Psoas muscle (tissue), 8 donors: ENCODE measurements around the gene STARD5. TPM values are rescaled to one million over a fixed set of nuclear protein-coding genes. Genes with fewer than 3 reads are reported as not detected.
A peak's percentile ranks its signal among the peaks of the same experiment; 100 is the strongest.

Experiments used
- ATAC-seq, 4 donors: fragments of 200-7000 bp; cut with Tn5 transposase; one replicate each; pipeline ENCODE4 v1.9.1; 2020; ENCODE audit warnings: moderate library complexity in 3 of 4, mild to moderate bottlenecking in 2 of 4
- DNase-seq, 2 donors: peaks; one replicate each; pipeline ENCODE4 v3.0.0-alpha.2; 2020
- H3K27ac ChIP-seq: fragments of 200-600 bp; one replicate; pipeline ENCODE4 v1.8.0; 2022
- H3K27me3 ChIP-seq, 3 donors: fragments of 200-600 bp in 1 of 3; one replicate each; pipeline versions ENCODE4 v1.6.1 to v1.8.0; 2013 to 2022; ENCODE audit warnings: low read length in 2 of 3, mild to moderate bottlenecking in 2 of 3, moderate library complexity in 1 of 3; ENCODE audit not compliant: insufficient read depth in 3 of 3
- H3K36me3 ChIP-seq, 2 donors: fragments of 200-600 bp in 1 of 2; one replicate each; pipeline versions ENCODE4 v1.6.1 to v1.8.0; 2013 to 2022; ENCODE audit warnings: low read depth in 1 of 2, mild to moderate bottlenecking in 1 of 2, moderate library complexity in 1 of 2; ENCODE audit not compliant: insufficient read depth in 1 of 2
- H3K4me1 ChIP-seq: fragments of 200-600 bp; one replicate; pipeline ENCODE4 v1.8.0; 2022
- H3K4me3 ChIP-seq: fragments of 200-600 bp; one replicate; pipeline ENCODE4 v1.8.0; 2022; ENCODE audit warnings: mild to moderate bottlenecking
- H3K9me3 ChIP-seq: fragments of 200-600 bp; one replicate; pipeline ENCODE4 v1.8.0; 2022
- CTCF ChIP-seq: fragments of 200-600 bp; IDR thresholded peaks from one replicate; pipeline ENCODE4 v1.8.0; 2022; ENCODE audit warnings: antibody characterized with exemption
- WGBS, 3 donors: extraction: QIAGEN DNeasy Blood & Tissue Kit; methylation state at CpG; one replicate each; pipeline versions ENCODE4 v1.1.6 to v1.1.7; 2013; 5-methylcytosine and 5-hydroxymethylcytosine counted together
- intact Hi-C, 2 donors: fragments of 100-400 bp; cut with DNase I; formaldehyde crosslinking; loops; one replicate each; pipeline versions ENCODE4 v1.11.0 to v1.14.2; 2022
- polyA plus RNA-seq, 3 donors: library from polyadenylated mRNA; stranded (reverse); fragments of 200-250 nt; gene quantifications; one replicate each; pipeline ENCODE4 v1.2.3, GENCODE V29; 2013
- total RNA-seq, 4 donors: library from RNA; stranded (reverse); fragmentation: NEBNext Ultra II Directional in 2 of 4; extraction: Animal tissue kit (Norgen Biotek cat#: 25700) in 2 of 4; gene quantifications; one replicate each; pipeline versions ENCODE4 v1.2.1 to v1.2.4, GENCODE V29; 2021 to 2023
- donor health status: healthy with polysubstance abuse.
- donor health status: DM: no; HTN: no; CAD: no; lungs with moderate emphysema.
- donor health status: Bipolar disorder and iron deficiency.
- donor health status: healthy.
- donor health status: DM: yes; HTN: yes; CAD: no.
- donor health status: DM: no; HTN: no; CAD: no.
- donor health status: DM: no; HTN: no; CAD: no.
- donor health status: DM: yes; HTN: yes; CAD: no.

STARD5 gene
- total and polyA plus RNA-seq, 7 donors: 0.25 to 1.9 (median 0.64) TPM

- intact Hi-C loops: no loop called here
- no peaks in the 10 kb centered on the region for H3K9me3 ChIP-seq
- H3K27me3 ChIP-seq: no peaks in the 10 kb centered on the region
- H3K36me3 ChIP-seq: no peaks in the 10 kb centered on the region
- TF ChIP-seq CTCF: no peak
- H3K4me1 ChIP-seq: no peaks in the 10 kb centered on the region
- WGBS, 3 donors: 84 to 91% (median 90%) methylated on average over 3 of the region's 3 CpGs
- no peak overlapping the region for H3K4me3 ChIP-seq
- DNase-seq: no peak
- no peak for ATAC-seq
- H3K27ac ChIP-seq: no peak overlapping the region
These were observed 24.8 kb downstream of the STARD5 start for GRCh38 chr15:81299156-81299555.

GRCh38 chr15:81298611-81299010 lies 25.3 kb downstream of the STARD5 start:
- Histone ChIP-seq H3K4me1 (no peaks in the 10 kb centered on the region), H3K27ac (no peak overlapping the region), H3K9me3 (no peaks in the 10 kb centered on the region), H3K4me3 (peak overlapping the region; percentile 49), H3K27me3 (no peaks in the 10 kb centered on the region), H3K36me3 (no peaks in the 10 kb centered on the region)
- DNase-seq: no peak
- intact Hi-C loops: no loop called here
- no peak for ATAC-seq
- WGBS, 3 donors: 69 to 79% (median 74%) methylated on average over 6 of the region's 6 CpGs
- TF ChIP-seq CTCF: no peak

DNA sequence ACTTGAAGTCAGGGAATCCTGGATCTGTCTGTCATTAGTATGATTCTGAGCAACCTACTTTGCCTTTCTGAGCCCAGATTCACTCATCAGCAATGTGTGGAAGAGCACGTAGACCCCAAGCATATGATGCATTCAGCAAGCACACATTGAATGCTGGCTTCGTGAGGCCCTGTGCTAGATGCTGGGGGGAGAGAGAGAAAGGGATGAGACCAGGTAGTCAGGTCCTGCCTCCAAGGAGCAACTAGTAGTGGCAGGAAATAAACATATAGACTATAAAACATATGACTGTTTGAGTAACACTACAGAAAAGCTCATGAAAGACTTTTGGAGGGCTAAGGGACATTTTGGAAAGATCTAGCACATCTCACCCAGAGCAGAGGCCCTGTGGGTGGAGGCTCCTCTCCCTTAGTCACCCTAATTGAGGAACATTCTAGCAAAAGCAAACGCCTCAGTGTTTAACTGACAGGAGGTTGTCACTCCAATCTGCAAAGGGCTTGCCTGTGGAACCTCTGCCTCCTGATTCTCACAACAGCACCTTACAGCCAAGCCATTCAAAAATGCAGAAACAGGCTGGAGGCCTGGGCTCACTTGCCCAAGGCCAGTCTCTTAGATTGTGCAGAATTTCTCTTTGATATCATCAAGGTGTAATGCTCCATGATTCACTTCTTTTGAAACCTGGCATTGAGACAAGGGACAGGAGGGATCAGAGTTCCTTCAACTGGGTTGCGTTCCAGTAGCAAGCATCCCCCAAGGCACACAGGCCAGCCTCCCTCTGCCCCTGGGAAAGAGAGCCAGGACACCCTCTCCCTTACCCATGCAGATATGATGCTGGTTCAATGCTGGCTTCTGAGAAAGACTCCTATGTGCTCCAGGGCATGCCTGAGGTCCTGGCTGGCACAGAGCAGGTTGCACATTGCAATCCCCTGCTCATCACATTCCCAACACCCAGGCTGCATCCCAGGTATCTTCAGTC lies 26.1 kb downstream of the STARD5 start:
- Histone ChIP-seq H3K27ac (no peak overlapping the region), H3K36me3 (no peaks in the 10 kb centered on the region), H3K9me3 (no peaks in the 10 kb centered on the region), H3K4me3 (peak overlapping the region; percentile 49), H3K4me1 (no peaks in the 10 kb centered on the region), H3K27me3 (no peaks in the 10 kb centered on the region)
- DNase-seq (no peak), ATAC-seq (peak in 1 of 4 donors; percentile 26)
- intact Hi-C loops: no loop called here
- TF ChIP-seq CTCF: no peak
- WGBS, 3 donors: 76 to 83% (median 79%) methylated on average over 4 of the region's 4 CpGs

GRCh38 chr15:81297147-81297572 lies 26.8 kb downstream of the STARD5 start:
- 35 to 43% (median 43%) methylated on average over 3 of the region's 3 CpGs for WGBS, 3 donors
- Histone ChIP-seq H3K36me3 (no peaks in the 10 kb centered on the region), H3K4me3 (peak overlapping the region; percentile 49), H3K27ac (peak overlapping the region; percentile 60), H3K9me3 (no peaks in the 10 kb centered on the region), H3K4me1 (no peaks in the 10 kb centered on the region), H3K27me3 (no peaks in the 10 kb centered on the region)
- ATAC-seq: peak in 3 of 4 donors; percentile 27 to 61 (median 42)
- no peak for TF ChIP-seq CTCF
- intact Hi-C loops: no loop called here
- no peak for DNase-seq
